Myocyte (in vitro differentiated cells): ENCODE measurements around the gene BARHL1. TPM values are rescaled to one million over a fixed set of nuclear protein-coding genes. Genes with fewer than 3 reads are reported as not detected.
A peak's percentile ranks its signal among the peaks of the same experiment; 100 is the strongest.

Source experiments
- DNase-seq: peaks from one replicate; pipeline ENCODE4 v3.0.0-alpha.2; 2012; ENCODE audit warnings: low read depth
- polyA plus RNA-seq: library from polyadenylated mRNA; unstranded; fragments of >200 nt; gene quantifications from one replicate; pipeline ENCODE4 v1.2.1, GENCODE V29; 2012; ENCODE audit warnings: missing spikeins
- total RNA-seq: library from RNA; depleted of rRNA; stranded (reverse); fragments of >200 nt; gene quantifications from 2 replicates; pipeline ENCODE4 v1.2.3, GENCODE V29; 2014

BARHL1 gene
- not detected in 2 replicates for total RNA-seq
- polyA plus RNA-seq: not detected

DNA sequence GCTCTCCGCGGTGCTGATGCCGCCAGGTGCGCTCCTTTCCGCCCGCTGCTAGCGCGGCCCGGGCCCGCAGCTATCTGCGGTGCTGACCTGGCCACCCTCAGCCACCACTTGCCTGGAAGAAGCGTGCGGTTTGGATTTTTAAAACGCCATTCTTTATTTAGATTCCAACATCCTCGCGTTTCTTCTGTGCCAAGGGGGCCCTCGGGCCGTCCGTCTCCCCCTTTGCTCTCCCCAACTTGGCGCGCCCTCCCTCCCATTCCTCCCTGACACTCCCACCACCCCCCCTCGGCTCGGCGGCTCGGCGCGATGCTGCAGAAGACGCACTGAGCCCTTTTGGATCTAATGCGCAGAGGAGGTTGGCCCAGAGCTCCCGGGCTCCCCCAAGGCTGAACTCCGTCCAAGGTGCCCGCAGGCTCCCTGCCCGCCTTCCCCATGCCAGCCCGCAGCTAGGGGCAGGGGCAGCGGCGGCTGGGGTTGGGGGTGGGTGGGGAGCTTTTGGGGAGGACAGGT, at the start of gene BARHL1:
TSS of gene BARHL1 (plus strand) at position 331 of the 510 bp plus-strand sequence. CDS start 192 bp downstream, outside the sequence.
- DNase-seq: no peak

- no peak for DNase-seq
These were observed 47.6 kb upstream of the BARHL1 start for GRCh38 chr9:132534832-132535231.

DNA sequence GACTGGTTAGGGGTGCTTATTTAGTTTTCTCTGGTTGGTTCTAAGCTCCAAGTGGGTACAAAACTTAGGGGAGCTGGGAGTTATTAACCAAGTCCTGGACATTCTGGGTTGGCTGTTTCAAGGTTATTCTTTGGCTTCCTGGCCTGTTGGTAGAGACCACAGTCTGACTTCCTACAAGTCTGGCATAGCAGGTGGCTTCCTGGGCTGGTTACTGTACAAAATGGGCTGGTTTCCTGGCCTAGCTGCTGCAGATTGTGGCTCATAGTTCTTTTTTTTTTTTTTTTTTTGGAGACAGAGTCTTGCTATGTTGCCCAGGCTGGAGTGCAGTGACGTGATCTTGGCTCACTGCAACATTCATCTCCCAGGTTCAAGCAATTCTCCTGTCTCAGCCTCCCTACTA, 46.3 kb upstream of the BARHL1 start:
- no peak for DNase-seq

- no peak for DNase-seq
These were observed 45.1 kb upstream of the BARHL1 start for GRCh38 chr9:132537352-132537751.

- no peak for DNase-seq
These were observed 44.3 kb upstream of the BARHL1 start for GRCh38 chr9:132538071-132538470.

GRCh38 chr9:132539096-132539495, 43.3 kb upstream of the BARHL1 start:
- DNase-seq: no peak

GRCh38 chr9:132541051-132541450, 41.4 kb upstream of the BARHL1 start:
- DNase-seq: no peak

DNA sequence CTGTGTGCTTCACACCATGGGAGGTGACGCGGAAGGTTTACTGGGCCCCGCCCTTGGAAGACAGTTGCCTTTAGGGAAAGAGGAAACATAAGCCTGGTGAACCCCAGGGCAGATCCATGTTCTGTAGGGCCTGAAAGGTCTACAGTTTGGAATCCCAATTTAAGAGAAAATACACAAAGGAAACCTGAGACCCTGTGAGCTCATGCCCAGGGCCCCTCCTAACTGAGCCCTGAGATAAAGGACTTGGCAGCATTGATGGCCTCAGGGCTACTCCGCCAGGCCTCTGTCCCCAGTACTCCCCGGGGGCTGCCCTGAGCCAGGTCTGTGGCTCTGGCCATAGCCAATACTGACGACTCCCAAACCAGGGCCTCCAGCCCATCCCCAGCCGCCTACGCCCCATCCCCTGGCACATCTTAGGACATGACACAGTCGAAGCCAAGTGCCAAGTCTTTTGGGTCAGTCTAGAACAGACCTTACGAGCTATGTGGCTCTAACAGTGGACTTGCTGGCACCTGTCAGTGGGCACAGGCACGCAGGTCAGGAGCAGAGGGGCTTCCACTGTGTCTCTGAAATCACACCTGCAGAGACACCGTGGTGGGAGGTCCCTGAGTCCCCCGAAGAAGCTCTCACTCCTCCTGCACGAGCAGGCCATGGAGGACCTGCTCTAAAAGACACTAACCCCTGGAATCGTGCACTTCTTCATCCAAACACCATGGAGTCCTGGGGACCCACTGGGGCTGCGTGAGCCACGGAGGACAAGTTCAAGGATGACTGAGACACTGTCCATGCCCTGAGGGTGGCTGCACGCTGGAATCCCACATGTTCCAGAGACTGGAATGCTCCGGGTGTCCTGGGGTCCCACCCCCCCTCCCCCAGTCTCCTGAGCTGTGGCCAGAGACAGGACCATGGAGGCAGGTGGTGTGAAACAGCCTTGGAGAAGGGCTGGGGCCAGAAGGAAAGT, 40.3 kb upstream of the BARHL1 start:
- no peak for DNase-seq

- DNase-seq: no peak
These were observed 39.2 kb upstream of the BARHL1 start for GRCh38 chr9:132543251-132543650.

DNA sequence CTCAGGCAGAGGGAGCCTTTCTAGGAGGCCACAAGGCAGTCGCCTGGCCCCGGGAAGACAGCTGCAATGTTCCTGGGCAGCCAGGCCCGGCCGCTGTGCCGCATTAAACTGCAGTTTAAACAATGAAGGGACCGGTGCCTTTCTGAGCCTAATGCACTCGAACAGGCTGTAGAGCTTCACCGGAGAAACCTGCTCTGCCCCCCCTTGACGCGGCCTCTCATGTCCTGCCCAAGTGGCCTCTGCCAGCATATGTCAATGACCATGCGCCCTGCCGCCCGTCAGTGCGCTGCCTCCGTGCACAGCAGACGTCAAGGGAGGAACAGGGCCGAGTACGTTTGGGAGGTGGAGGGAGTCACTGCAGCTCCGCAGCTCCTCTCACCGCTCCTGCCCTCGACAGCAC, 38.4 kb upstream of the BARHL1 start:
- DNase-seq: peak; percentile 41

DNA sequence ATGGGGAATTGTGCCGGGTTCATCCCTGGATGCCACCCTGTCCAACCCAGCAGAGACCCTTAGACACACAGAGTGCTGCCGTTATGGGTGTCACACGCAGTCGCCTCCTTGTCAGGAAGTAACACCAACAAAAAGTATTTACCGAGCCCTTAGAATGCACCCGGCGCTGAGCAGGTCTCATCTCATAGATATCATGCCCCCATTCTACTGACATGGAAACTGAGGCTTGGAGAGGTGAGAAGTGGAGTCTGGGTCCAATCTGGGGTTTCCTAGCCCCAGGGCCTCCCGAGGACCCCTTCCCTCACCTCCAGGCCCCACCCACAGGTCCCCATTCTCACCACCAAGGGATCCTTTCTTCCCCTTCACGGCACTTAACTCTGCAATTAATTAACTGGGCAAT, 36.8 kb upstream of the BARHL1 start:
- DNase-seq: no peak

- peak; percentile 41 for DNase-seq
These were observed 36.0 kb upstream of the BARHL1 start for GRCh38 chr9:132546148-132547051.

DNA sequence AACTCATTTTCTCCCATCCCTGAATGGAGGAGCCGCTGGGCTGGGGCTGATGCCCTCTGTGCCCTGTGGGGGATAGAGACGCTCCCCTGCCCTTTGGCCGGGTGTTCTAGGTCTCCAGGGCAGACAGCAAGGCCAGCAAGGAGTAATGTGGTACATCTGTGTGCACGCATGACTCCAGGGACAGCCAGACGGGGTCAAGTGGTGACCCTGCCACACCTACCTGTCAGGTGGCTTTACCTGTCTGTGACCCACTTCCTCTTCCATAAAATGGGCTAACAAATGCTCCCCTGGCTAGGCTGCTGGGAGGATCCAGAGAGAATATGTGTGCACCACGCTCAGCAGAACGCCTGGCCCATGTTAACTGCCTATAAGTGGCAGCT, 35.4 kb upstream of the BARHL1 start:
- no peak for DNase-seq

- DNase-seq: no peak
These were observed 35.0 kb upstream of the BARHL1 start for GRCh38 chr9:132547436-132547835.

DNA sequence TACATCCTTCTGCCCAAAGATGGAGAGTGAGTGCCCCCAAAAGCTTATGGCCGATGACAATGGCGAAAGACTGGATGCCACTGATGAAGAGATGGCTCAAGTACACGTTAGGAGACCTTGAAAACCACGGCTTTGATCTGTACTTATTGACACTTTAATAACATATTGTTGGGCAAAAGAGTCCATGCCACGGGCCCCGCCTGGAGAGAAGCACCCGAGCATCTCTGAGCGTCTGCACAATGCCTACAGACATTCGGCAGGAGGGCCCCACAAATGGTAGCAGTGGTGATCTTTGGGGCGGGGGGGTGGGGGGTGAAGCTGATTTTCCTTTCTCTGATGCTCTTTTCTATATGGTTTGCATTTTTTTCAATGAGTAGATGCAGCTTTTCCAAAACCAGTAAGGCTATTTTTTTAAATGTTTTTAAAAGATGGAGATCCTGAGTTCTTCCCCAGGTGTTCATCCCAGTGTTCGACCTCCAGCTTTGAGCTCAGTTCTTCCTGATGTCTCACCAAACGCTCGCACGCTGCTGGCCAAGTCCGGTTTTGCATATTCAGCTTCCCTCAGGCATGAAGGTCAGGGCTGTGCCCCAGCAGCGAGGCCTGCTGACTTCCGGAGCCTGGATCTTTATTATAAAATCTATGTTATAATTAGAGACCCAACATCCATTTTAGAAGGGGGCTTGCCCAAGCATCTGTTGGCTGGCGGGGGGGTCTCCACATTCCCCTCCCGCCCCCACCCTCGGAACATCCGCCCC, 34.3 kb upstream of the BARHL1 start:
- no peak for DNase-seq

DNA sequence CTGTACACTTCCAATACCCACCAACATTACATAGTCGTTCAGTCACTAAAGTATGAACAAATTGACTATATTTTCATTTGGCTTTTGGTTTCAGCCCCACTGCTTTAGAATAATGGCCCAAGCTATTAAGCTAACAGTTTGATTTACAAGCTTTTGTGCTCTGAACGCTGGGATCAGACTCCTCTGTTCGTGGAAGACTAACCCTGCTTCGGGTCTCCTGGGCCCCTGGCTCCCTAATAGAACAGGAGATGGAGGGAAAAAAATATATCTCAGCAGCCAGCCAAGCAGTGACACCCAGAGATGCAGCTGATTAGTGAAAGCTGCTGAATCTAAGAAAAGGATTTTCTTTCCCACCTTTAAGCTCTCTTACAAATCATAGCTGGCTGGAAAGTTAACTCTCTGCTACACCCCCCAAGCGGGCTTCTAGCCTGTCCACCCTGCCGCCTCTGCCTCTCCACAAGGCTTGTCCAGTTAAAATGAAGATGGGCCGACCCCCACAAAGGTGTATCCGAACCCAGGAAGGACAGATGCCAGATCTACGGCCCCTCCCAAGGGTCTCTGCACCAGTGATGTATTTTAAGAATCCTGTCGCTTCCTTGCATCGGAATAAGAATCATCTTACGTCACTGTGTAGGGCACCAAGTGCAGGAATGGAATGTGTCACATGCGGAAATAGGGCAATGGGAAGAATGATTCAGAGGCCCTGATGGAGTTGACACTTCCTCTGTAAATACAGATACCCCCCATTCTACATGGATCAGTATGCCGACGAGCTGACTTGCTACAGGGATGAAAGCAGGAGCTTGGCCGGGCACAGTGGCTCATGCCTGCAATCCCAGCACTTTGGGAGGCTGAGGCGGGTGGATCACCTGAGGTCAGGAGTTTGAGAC, 33.4 kb upstream of the BARHL1 start:
- DNase-seq: no peak

GRCh38 chr9:132551556-132551955, 30.9 kb upstream of the BARHL1 start:
- no peak for DNase-seq

GRCh38 chr9:132552041-132552440, 30.4 kb upstream of the BARHL1 start:
- DNase-seq: no peak

DNA sequence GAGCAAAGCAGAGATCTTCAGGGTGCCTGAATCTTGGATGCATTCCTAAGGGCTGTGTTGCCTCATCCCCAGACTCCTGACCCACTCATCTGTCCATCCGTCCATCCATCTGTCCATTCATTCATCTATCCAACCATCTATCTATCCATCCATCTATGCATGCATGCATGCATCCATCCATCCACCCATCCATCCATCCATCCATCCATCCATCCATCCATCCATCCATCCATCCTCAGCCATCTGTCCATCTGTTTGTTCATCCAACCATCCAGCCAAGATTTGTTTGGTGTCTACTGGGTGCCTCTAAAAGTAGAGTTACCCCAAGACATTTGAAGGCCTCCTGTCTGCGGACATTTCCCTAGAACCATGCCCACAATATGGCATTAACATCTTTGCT, 27.7 kb upstream of the BARHL1 start:
- no peak for DNase-seq

GRCh38 chr9:132555528-132555927, 26.9 kb upstream of the BARHL1 start:
- DNase-seq: no peak
